HG03135 (cell line): ENCODE measurements around the gene PODN.

Source experiments
- ATAC-seq: cut with Tn5 transposase; IDR thresholded peaks from one replicate; pipeline ENCODE4 v1.9.1; 2021; ENCODE audit warnings: mild to moderate bottlenecking, moderate library complexity; ENCODE audit not compliant: unreplicated experiment

Gene PODN

DNA sequence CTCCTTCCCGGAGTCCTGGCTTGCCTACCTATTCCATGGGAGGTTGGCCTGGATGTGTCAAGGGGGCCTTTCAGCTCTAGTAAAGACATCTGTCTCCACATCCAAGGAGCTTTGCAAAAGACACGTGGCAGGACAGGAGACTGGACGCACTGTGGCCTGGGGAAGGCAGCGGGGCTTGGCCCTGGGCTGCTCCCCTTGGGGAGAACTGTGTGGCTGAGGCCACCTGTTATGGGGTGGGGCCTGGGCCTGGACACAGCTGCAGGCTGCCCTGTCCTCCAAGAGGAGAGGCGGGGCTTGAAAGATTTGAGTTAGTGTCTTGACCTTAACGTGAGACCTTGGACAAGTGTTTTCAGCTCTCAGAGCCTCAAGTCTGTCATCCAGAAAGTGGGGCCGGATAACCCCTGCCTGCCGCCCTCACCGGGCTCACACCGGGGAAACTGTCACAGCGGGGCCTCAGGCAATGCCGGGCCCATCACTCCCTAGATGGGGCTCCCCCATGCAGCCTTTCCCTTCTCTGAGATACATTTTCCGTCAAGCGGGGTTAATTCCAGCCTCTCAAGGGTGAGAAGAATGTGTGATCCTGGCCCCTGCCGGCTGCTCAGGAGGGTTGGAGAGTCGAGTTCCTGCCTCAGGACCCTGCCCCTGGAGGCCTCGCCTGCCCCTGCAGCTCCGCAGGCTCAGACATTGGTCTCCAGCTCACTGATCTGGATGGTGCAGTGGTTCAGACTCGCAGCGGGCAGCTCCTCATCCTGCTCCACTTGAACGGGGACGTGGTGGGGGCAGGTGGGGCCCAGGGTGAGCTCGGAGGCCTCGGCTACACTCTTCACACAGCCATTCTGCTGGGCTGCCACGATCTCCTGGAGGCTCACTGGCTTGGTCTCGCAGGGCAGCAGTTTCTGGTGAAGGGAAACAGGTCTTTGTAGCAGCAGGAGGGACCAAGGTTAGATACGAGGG is 25.6 kb downstream of the PODN start:
- ATAC-seq, result no peak

- no peak for ATAC-seq
Measured at GRCh38 chr1:53088616-53089300, 26.7 kb downstream of the PODN start.

DNA sequence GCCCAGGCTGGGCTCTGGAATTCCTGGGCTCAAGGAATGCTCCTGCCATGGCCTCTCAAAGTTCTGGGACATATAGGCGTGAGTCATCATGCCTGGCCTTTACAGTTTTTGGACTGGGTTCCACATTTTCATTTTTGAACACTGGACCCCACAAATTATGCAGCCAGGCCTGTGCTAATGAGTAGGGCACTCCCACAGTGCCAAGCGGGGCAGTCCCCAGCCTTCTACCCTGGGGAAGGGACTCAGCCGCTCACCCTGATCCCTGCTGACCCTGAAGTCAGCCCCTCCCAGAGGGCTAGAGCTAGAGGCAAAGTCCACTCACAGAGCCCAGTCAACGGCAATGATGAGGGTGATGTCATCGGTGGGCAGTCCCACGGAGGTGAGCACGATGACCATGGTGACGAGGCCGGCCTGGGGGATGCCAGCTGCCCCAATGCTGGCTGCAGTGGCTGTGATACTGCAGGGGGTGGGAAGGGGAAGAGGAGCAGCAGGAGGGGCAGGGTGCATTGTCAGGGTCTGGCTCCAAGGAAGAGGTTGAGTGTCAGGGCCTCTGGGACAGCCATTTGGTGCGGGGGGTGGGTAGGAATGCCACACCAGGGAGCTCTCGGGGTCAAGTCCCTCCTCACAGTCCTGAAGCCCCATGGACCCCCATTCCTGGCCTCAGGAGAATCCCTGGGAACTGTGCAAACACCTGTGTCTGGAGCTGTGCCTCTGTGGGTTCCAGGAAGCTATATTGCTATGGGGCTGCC is 27.6 kb downstream of the PODN start:
- ATAC-seq, result no peak

GRCh38 chr1:53090227-53091147 is 28.5 kb downstream of the PODN start:
- no peak for ATAC-seq

- ATAC-seq, result no peak
Measured at GRCh38 chr1:53091841-53092645, 30.0 kb downstream of the PODN start.

GRCh38 chr1:53092659-53093450 is 30.8 kb downstream of the PODN start:
- no peak for ATAC-seq

- no peak for ATAC-seq
Measured at GRCh38 chr1:53093451-53093754, 31.4 kb downstream of the PODN start.

- ATAC-seq, result no peak
Measured at GRCh38 chr1:53093778-53094532, 31.9 kb downstream of the PODN start.

GRCh38 chr1:53094533-53094919 is 32.5 kb downstream of the PODN start:
- ATAC-seq, result no peak

DNA sequence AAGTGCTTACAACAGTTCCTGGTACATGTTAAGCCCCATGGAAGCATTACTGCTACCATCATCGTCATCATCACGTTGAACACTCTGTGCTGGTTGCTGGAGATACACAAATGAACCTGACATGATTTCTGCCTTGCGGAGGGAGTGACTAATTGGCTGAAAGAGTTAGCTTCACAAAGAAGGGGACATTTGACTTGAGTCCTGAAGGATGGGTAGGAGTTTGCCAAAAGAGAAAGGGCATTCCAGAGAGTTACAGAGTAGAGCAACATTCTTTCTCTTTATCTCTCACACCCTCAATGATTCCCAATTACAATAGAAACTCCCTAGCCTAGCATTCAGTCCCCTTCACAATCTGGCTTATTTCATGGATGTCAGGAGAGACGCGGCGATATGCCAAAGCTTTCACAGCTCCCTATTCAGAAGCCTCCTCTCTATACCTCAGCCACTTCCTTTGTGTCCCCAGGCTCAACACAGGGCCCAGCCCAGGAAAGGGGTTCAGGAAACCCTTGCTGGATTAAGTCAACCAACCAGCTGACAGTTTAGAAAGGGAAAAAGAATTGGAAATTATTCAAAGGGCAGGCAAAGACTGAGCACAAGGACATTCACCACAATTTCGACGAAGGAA is 42.4 kb downstream of the PODN start:
- no peak for ATAC-seq

DNA sequence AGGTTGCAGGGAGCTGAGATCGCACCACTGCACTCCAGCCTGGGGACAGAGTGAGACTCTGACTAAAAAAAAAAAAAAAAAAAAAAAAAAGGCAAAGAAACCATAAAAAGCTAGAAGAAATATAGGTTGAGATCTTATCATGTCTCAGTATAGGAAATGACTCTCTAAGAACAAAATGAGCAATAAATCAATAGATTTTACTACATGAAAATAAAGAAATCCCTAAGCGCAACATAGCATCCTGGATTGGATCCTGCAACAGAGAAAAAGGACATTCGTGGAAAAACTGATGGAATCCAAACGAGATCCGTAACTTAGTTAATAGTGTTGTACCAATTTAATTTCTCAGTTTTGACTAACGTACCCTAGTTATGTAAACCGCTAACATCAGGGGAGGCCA is 45.1 kb downstream of the PODN start:
- no peak for ATAC-seq

DNA sequence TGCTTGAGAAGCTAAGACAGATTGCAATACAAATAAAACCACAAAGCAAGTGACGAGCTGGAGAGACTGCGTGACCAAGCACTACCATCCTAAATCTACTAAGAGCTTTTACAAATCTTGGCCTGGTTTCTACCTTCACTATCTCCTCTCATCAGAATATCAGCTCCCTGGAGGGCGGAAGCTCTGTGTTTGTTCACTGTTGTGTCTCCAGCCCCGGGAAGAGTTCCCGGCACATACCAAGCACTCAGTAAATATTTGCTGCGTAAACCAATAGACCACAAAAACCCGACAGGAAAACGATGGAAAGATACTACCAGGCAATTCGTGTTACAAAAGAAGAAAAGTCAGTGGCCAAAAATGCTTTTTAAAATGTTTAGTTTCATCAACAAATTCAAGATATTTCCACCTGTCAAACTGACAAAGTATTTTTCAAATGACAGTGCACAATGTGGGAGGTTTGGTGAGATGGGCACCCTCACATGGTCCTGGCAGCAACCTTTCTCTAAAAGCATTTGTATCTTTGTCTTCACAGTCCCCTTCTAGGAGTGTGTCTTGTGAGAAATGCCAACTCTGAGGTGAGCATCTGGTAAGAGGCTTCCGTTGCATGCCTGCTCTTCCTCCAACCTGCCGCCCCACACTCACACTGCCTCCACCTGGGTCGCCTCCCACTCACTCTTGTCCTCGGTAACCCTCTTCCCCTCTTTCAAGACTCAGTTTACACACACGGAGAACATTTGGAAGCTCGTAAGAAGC is 45.7 kb downstream of the PODN start:
- no peak for ATAC-seq

GRCh38 chr1:53108646-53109580 is 46.9 kb downstream of the PODN start:
- ATAC-seq, result no peak

DNA sequence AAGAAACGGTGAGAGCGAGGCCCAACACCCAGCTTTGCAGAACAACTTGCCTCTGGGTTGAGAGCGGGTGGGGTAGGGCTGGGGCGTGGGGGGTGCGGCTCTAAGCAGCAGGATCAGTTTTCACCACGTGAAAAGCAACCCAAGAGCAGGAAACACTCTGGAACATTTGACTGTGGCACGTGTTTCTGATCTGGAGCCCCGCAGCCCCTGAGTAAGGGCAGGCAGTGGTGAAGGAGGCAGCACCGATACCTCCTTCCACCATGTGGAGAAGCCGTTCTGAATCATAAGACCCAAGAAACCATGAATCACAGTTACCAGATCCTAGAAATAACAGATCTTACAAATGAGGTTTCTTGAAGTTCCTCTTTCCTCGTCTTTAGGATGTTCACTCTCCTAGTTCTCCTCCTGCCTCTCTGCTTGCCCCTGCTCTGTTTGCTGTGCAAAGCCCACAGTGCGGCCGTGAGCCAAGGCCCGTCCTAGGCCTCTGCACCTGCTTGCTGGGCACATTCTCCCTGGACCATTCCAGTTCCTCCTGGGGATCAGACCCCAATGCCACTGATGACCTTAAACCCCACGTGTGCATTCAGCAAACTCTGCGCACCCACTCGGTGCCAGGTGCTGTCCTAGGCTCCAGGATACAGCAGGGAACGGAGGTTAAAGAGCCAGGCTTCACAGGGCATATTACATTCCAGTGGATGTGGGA is 48.5 kb downstream of the PODN start:
- no peak for ATAC-seq

- no peak for ATAC-seq
Measured at GRCh38 chr1:53111073-53111556, 49.1 kb downstream of the PODN start.
